Measurements from ENCODE around the gene DENND5B.
"Not testable (repeated sequence)": the region's sequence is repeated elsewhere in the genome, so short reads cannot be mapped to it uniquely, and the experiment has no call there.

Gene DENND5B

DNA sequence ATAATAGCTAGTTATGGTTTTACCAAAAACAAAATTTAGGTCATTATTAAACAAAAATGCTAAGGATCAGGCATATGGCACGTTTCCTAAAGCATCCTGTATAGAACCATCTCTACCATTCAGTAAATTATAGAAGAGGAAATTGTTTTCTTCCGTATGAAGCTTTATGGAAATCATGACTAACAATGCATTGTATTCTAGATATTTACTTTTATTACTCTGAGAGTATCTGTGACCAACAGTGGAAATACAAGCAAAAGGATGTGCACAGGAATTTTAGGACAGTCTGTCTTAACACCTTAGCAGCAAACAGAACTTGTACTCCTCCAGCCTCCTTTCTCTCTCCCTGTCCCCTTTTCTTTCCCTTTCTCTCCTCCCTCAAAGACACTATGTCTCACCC, 7.1 kb downstream of the DENND5B start:
- no peak overlapping the region for H3K27ac Mint-ChIP-seq
- no peaks in the 10 kb centered on the region for H3K4me1 Mint-ChIP-seq (ENCODE audit: low read depth)
- H3K27me3 Mint-ChIP-seq (ENCODE audit: low read depth): peaks cover 28% of the 10 kb centered on the region
- no peaks in the 10 kb centered on the region for H3K36me3 Mint-ChIP-seq (ENCODE audit: low read depth)
- H3K9me3 Mint-ChIP-seq: no peaks in the 10 kb centered on the region
- no peak overlapping the region for H3K4me3 Mint-ChIP-seq

GRCh38 chr12:31582155-31582554, 8.8 kb downstream of the DENND5B start:
- Mint-ChIP-seq H3K36me3 (ENCODE audit: low read depth) (no peaks in the 10 kb centered on the region), H3K4me3 (no peak overlapping the region), H3K27ac (no peak overlapping the region), H3K4me1 (ENCODE audit: low read depth) (no peaks in the 10 kb centered on the region), H3K27me3 (ENCODE audit: low read depth) (peaks cover 14% of the 10 kb centered on the region), H3K9me3 (no peaks in the 10 kb centered on the region)

DNA sequence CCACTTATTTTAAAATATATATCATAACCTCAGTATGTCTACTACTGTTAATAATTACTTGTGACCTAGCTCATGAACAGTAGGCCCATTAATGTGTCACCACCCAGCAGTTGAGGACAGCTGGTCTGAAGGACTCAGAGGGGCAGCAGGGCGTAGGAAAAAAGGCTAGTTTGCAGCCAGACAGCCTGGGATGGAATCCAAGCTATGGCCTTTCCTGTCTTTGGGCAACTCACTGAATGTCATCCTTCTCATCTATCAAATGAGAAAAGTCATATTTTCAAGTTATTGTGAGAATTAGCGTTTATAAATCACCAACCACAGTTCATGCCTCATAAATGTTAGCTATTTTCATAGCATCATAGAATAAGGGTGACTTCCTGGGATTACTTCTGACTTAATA, 12.3 kb downstream of the DENND5B start:
- Mint-ChIP-seq H3K27me3 (ENCODE audit: low read depth) (no peaks in the 10 kb centered on the region), H3K4me3 (no peak overlapping the region), H3K9me3 (no peaks in the 10 kb centered on the region), H3K4me1 (ENCODE audit: low read depth) (no peaks in the 10 kb centered on the region), H3K27ac (no peak overlapping the region), H3K36me3 (ENCODE audit: low read depth) (no peaks in the 10 kb centered on the region)

- Mint-ChIP-seq H3K4me3 (no peak overlapping the region), H3K4me1 (ENCODE audit: low read depth) (no peaks in the 10 kb centered on the region), H3K36me3 (ENCODE audit: low read depth) (no peaks in the 10 kb centered on the region), H3K27ac (no peak overlapping the region), H3K9me3 (no peaks in the 10 kb centered on the region), H3K27me3 (ENCODE audit: low read depth) (peaks cover 2% of the 10 kb centered on the region)
Measured at GRCh38 chr12:31574803-31575575, 15.9 kb downstream of the DENND5B start.

- H3K27me3 Mint-ChIP-seq (ENCODE audit: low read depth): not testable (repeated sequence)
Measured at GRCh38 chr12:31574367-31574766, 16.6 kb downstream of the DENND5B start.

GRCh38 chr12:31572900-31573600, 17.9 kb downstream of the DENND5B start:
- peaks cover 2% of the 10 kb centered on the region for H3K27me3 Mint-ChIP-seq (ENCODE audit: low read depth)
- no peak overlapping the region for H3K27ac Mint-ChIP-seq
- no peaks in the 10 kb centered on the region for H3K9me3 Mint-ChIP-seq
- H3K4me3 Mint-ChIP-seq: no peak overlapping the region
- H3K4me1 Mint-ChIP-seq (ENCODE audit: low read depth): no peaks in the 10 kb centered on the region
- H3K36me3 Mint-ChIP-seq (ENCODE audit: low read depth): no peaks in the 10 kb centered on the region

More at GRCh38 chr12:31574367-31574766, 16.6 kb downstream of the DENND5B start:
- H3K27ac Mint-ChIP-seq; H3K4me1 Mint-ChIP-seq (ENCODE audit: low read depth); H3K9me3 Mint-ChIP-seq; H3K36me3 Mint-ChIP-seq (ENCODE audit: low read depth); H3K4me3 Mint-ChIP-seq: not testable (repeated sequence)

DNA sequence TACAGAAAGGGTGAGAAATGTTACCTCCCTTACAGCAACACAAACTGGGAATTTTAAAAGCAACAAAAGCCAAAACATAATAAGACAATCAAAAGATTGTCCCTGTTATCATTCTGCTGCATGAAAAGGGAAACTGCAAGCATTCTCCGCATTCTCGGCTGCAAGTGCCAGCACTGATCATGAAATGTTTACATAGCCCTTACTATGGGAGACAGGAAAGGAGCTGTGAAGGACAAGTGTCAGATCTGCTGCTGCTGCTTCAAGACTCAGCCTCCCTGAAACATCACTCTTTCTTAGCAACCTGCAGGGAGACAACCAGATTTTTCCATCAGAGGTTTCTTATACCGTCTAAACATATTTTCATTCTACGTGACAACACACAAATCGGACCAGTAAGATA, 20.1 kb downstream of the DENND5B start:
- Mint-ChIP-seq H3K27me3 (ENCODE audit: low read depth) (peaks cover 2% of the 10 kb centered on the region), H3K4me1 (ENCODE audit: low read depth) (no peaks in the 10 kb centered on the region), H3K9me3 (no peaks in the 10 kb centered on the region), H3K4me3 (no peak overlapping the region), H3K36me3 (ENCODE audit: low read depth) (no peaks in the 10 kb centered on the region), H3K27ac (no peak overlapping the region)

DNA sequence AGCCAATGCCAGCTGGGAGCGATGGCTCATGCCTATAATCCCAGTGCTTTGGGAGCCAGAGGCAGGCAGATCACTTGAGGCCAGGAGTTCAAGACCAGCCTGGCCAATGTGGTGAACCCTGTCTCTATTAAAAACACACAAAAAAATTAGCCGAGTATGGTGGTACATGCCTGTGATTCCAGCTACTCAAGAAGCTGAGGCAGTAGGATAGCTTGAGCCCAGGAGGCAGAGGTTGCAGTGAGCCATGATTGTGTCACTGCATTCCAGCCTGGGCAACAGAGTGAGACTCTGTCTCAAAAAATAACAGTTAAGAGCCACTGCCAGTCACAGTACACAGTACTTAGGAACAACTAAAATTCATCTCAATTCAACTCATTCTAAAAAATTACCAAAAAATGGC, 21.4 kb downstream of the DENND5B start:
- H3K4me3 Mint-ChIP-seq; H3K27ac Mint-ChIP-seq; H3K27me3 Mint-ChIP-seq (ENCODE audit: low read depth); H3K36me3 Mint-ChIP-seq (ENCODE audit: low read depth); H3K4me1 Mint-ChIP-seq (ENCODE audit: low read depth); H3K9me3 Mint-ChIP-seq: not testable (repeated sequence)

DNA sequence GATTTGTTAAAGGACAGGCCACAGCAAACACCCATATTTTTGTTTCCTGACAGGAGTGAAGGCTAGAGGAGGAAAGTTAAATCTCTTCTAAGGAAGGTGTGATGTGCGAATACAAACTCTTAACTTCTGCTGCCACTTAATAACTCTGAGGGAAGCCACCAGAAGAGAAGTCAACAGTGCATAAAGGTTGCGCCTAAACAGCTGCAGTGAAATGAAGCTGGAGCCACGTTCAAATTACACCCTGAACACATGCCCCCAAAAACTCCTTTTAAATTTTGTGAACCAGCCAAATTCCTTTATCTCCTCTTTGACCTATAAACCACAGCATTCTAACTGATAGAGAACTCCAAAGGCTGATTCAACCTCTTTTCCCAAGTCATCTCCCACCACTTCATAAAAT, 22.4 kb downstream of the DENND5B start:
- H3K9me3 Mint-ChIP-seq: no peaks in the 10 kb centered on the region
- no peaks in the 10 kb centered on the region for H3K4me1 Mint-ChIP-seq (ENCODE audit: low read depth)
- no peak overlapping the region for H3K4me3 Mint-ChIP-seq
- H3K27ac Mint-ChIP-seq: no peak overlapping the region
- no peaks in the 10 kb centered on the region for H3K36me3 Mint-ChIP-seq (ENCODE audit: low read depth)
- H3K27me3 Mint-ChIP-seq (ENCODE audit: low read depth): peaks cover 2% of the 10 kb centered on the region

- no peaks in the 10 kb centered on the region for H3K4me1 Mint-ChIP-seq (ENCODE audit: low read depth)
- H3K4me3 Mint-ChIP-seq: no peak overlapping the region
- H3K36me3 Mint-ChIP-seq (ENCODE audit: low read depth): no peaks in the 10 kb centered on the region
- no peak overlapping the region for H3K27ac Mint-ChIP-seq
- no peaks in the 10 kb centered on the region for H3K27me3 Mint-ChIP-seq (ENCODE audit: low read depth)
- no peaks in the 10 kb centered on the region for H3K9me3 Mint-ChIP-seq
Measured at GRCh38 chr12:31567029-31567428, 23.9 kb downstream of the DENND5B start.

- H3K36me3 Mint-ChIP-seq (ENCODE audit: low read depth): no peaks in the 10 kb centered on the region
- H3K4me3 Mint-ChIP-seq: no peak overlapping the region
- no peaks in the 10 kb centered on the region for H3K4me1 Mint-ChIP-seq (ENCODE audit: low read depth)
- no peaks in the 10 kb centered on the region for H3K27me3 Mint-ChIP-seq (ENCODE audit: low read depth)
- H3K9me3 Mint-ChIP-seq: no peaks in the 10 kb centered on the region
- no peak overlapping the region for H3K27ac Mint-ChIP-seq
Measured at GRCh38 chr12:31566547-31566946, 24.4 kb downstream of the DENND5B start.

GRCh38 chr12:31562594-31563328, 28.2 kb downstream of the DENND5B start:
- Mint-ChIP-seq H3K4me3 (no peak overlapping the region), H3K4me1 (ENCODE audit: low read depth) (no peaks in the 10 kb centered on the region), H3K9me3 (no peaks in the 10 kb centered on the region), H3K27me3 (ENCODE audit: low read depth) (peaks cover 18% of the 10 kb centered on the region), H3K27ac (no peak overlapping the region), H3K36me3 (ENCODE audit: low read depth) (no peaks in the 10 kb centered on the region)

GRCh38 chr12:31560516-31560915, 30.4 kb downstream of the DENND5B start:
- no peak overlapping the region for H3K27ac Mint-ChIP-seq
- no peaks in the 10 kb centered on the region for H3K9me3 Mint-ChIP-seq
- H3K36me3 Mint-ChIP-seq (ENCODE audit: low read depth): no peaks in the 10 kb centered on the region
- H3K4me1 Mint-ChIP-seq (ENCODE audit: low read depth): no peaks in the 10 kb centered on the region
- peaks cover 18% of the 10 kb centered on the region for H3K27me3 Mint-ChIP-seq (ENCODE audit: low read depth)
- H3K4me3 Mint-ChIP-seq: no peak overlapping the region

DNA sequence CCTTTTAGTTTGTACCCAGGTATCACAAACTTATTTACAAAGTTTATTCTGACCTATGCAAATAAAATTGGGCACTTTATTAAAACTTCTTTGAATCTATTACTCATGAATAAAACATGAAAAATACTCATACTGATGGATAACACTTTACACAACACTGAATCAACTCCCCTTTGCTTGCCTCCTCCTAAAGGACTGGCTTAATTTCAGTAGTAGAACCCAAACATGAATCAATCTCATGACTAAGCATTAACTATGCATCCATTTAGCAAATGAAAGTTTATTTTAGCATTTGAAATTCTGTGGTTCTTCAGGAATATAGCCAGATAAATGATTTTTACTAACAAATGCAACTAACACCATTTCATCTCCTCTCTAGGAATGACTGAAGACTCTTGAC, 32.4 kb downstream of the DENND5B start:
- Mint-ChIP-seq H3K36me3 (ENCODE audit: low read depth) (no peaks in the 10 kb centered on the region), H3K4me1 (ENCODE audit: low read depth) (no peaks in the 10 kb centered on the region), H3K9me3 (no peaks in the 10 kb centered on the region), H3K27me3 (ENCODE audit: low read depth) (peaks cover 18% of the 10 kb centered on the region), H3K4me3 (no peak overlapping the region), H3K27ac (no peak overlapping the region)

DNA sequence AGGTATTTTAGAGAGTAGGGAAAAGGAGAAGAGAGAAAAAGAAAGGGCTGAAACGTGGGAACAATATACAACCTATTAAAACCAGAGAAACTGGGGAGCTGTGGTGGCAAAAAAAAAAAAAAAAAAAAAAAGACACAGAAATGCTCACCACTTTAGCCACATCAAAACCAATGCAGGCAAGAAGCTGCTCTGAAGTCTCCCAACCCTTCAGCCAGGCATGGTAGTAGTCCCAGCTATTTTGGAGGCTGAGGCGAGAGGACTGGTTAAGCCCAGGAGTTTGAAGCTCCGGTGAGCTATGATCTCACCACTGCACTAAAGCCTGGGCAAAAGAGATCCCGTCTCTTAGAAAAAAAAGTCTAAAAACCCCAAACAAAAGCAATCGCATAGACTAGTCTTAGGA, 33.2 kb downstream of the DENND5B start:
- no peak overlapping the region for H3K4me3 Mint-ChIP-seq
- no peaks in the 10 kb centered on the region for H3K9me3 Mint-ChIP-seq
- no peak overlapping the region for H3K27ac Mint-ChIP-seq
- H3K4me1 Mint-ChIP-seq (ENCODE audit: low read depth): no peaks in the 10 kb centered on the region
- H3K27me3 Mint-ChIP-seq (ENCODE audit: low read depth): peaks cover 18% of the 10 kb centered on the region
- H3K36me3 Mint-ChIP-seq (ENCODE audit: low read depth): no peaks in the 10 kb centered on the region

Measured in T-helper 1 cell treated with Interleukin-12 subunit alpha and Interleukin-12 subunit beta and Interleukin-4 antibody, amounts not matched to agents 30 μg/mL and 1 μg/mL, for 36 hours (primary cell).